CD14-positive monocyte (primary cell): Measurements from ENCODE around the gene SMIM43. TPM values are rescaled to one million over a fixed set of nuclear protein-coding genes. Genes with fewer than 3 reads are reported as not detected.

Source experiments
- DNase-seq, 3 donors: peaks; one replicate each; pipeline ENCODE4 v3.0.0-alpha.2; 2011 to 2022
- H2AFZ ChIP-seq: 2 replicates; pipeline ENCODE4 v1.6.0; 2012; ENCODE audit warnings: mild to moderate bottlenecking, low read depth, low read length, inconsistent platforms; ENCODE audit not compliant: insufficient read depth, poor library complexity, severe bottlenecking
- H3K27ac ChIP-seq, 2 donors: 1 replicate in 1 of 2; 2 replicates in 1 of 2; pipeline ENCODE4 v1.5.1; 2012 to 2013; ENCODE audit warnings: low read length in 2 of 2, control low read depth in 1 of 2, inconsistent platforms in 1 of 2, low read depth in 1 of 2, mild to moderate bottlenecking in 1 of 2
- H3K27me3 ChIP-seq, 2 donors: one replicate each; pipeline versions ENCODE4 v1.6.0 to v1.6.1; 2011 to 2013; ENCODE audit warnings: low read length in 2 of 2; ENCODE audit not compliant: control insufficient read depth in 2 of 2, insufficient read depth in 2 of 2
- H3K36me3 ChIP-seq, 2 donors: replicated peaks in 1 of 2; 1 replicate in 1 of 2; 2 replicates in 1 of 2; pipeline versions ENCODE4 v1.5.1 to v1.6.1; 2012 to 2013; ENCODE audit warnings: low read length in 2 of 2, control low read depth in 1 of 2, inconsistent platforms in 1 of 2, mild to moderate bottlenecking in 1 of 2; ENCODE audit not compliant: insufficient read depth in 2 of 2, control insufficient read depth in 1 of 2
- H3K4me1 ChIP-seq, 2 donors: 1 replicate in 1 of 2; 2 replicates in 1 of 2; pipeline versions ENCODE4 v1.5.1 to v1.6.1; 2012 to 2013; ENCODE audit warnings: low read length in 2 of 2, control low read depth in 1 of 2, inconsistent platforms in 1 of 2, mild to moderate bottlenecking in 1 of 2, moderate library complexity in 1 of 2; ENCODE audit not compliant: insufficient read depth in 2 of 2, control insufficient read depth in 1 of 2
- H3K4me2 ChIP-seq: replicated peaks from 2 replicates; pipeline ENCODE3; 2012; ENCODE audit warnings: low read length, moderate library complexity, mild to moderate bottlenecking; ENCODE audit not compliant: poor library complexity, severe bottlenecking; ENCODE audit errors: extremely low read depth
- H3K4me3 ChIP-seq, 3 experiments: fragments of 200-600 bp in 1 of 3; sonication (generic) in 1 of 3; replicated peaks in 1 of 3; 1 replicate in 2 of 3; 2 replicates in 1 of 3; pipeline ENCODE4 v1.5.1; 2011 to 2013; ENCODE audit warnings: low read length in 3 of 3, mild to moderate bottlenecking in 3 of 3, control low read depth in 2 of 3, low read depth in 2 of 3, inconsistent platforms in 1 of 3, moderate library complexity in 1 of 3
- H3K79me2 ChIP-seq: 2 replicates; pipeline ENCODE4 v1.6.0; 2012; ENCODE audit warnings: mild to moderate bottlenecking, control low read depth, inconsistent platforms, low read length, moderate library complexity; ENCODE audit not compliant: insufficient read depth
- H3K9ac ChIP-seq: 2 replicates; pipeline ENCODE4 v1.6.0; 2017; ENCODE audit warnings: low read length, mild to moderate bottlenecking; ENCODE audit not compliant: insufficient read depth, poor library complexity, severe bottlenecking
- H3K9me3 ChIP-seq, 2 donors: replicated peaks in 1 of 2; 1 replicate in 1 of 2; 2 replicates in 1 of 2; pipeline versions ENCODE4 v1.5.1 to v1.6.1; 2012 to 2013; ENCODE audit warnings: low read length in 2 of 2, control low read depth in 1 of 2; ENCODE audit not compliant: control insufficient read depth in 1 of 2, insufficient read depth in 1 of 2
- H4K20me1 ChIP-seq: 2 replicates; pipeline ENCODE4 v1.6.0; 2012; ENCODE audit warnings: mild to moderate bottlenecking, low read length, control low read depth, moderate library complexity; ENCODE audit not compliant: insufficient read depth
- H3K27ac Mint-ChIP-seq, 7 donors: one replicate each; pipeline ENCODE4 v1.8.0; 2020; ENCODE audit warnings: mild to moderate bottlenecking in 7 of 7, mixed read lengths in 7 of 7, moderate library complexity in 6 of 7, inconsistent platforms in 2 of 7
- H3K27me3 Mint-ChIP-seq, 3 donors: one replicate each; pipeline ENCODE4 v1.8.0; 2021 to 2022; ENCODE audit warnings: low read depth in 3 of 3, mild to moderate bottlenecking in 3 of 3, mixed read lengths in 3 of 3, moderate library complexity in 3 of 3, inconsistent platforms in 1 of 3
- H3K36me3 Mint-ChIP-seq, 2 donors: one replicate each; pipeline ENCODE4 v1.8.0; 2020; ENCODE audit warnings: mixed read lengths in 2 of 2, inconsistent platforms in 1 of 2, mild to moderate bottlenecking in 1 of 2
- H3K4me1 Mint-ChIP-seq: one replicate; pipeline ENCODE4 v1.8.0; 2020; ENCODE audit warnings: mild to moderate bottlenecking, mixed read lengths
- H3K4me3 Mint-ChIP-seq, 2 donors: one replicate each; pipeline ENCODE4 v1.8.0; 2020; ENCODE audit warnings: mild to moderate bottlenecking in 2 of 2, mixed read lengths in 2 of 2, moderate library complexity in 1 of 2
- H3K9me3 Mint-ChIP-seq, 7 donors: one replicate each; pipeline ENCODE4 v1.8.0; 2020 to 2022; ENCODE audit warnings: mixed read lengths in 7 of 7, mild to moderate bottlenecking in 6 of 7, moderate library complexity in 6 of 7, inconsistent platforms in 2 of 7
- CTCF ChIP-seq: fragments of 200-600 bp; IDR thresholded peaks from one replicate; pipeline ENCODE4 v1.8.0; 2022; ENCODE audit warnings: antibody characterized with exemption, mild to moderate bottlenecking
- WGBS: methylation state at CpG from one replicate; pipeline ENCODE4 v1.1.5; 2013; ENCODE audit warnings: missing lambda C conversion rate; ENCODE audit not compliant: insufficient coverage; 5-methylcytosine and 5-hydroxymethylcytosine counted together
- intact Hi-C, 2 donors: fragments of 100-400 bp; cut with micrococcal nuclease; formaldehyde crosslinking; loops; one replicate each; pipeline versions ENCODE4 v1.15.0 to v1.15.1; 2023
- polyA plus RNA-seq, 3 donors: library from polyadenylated mRNA; depleted of rRNA in 1 of 3; unstranded in 2 of 3; stranded (reverse) in 1 of 3; fragments of 300-500 nt in 2 of 3; fragments of >200 nt in 1 of 3; fragmentation: Illumina TruSeq in 2 of 3; gene quantifications; 1 replicate in 2 of 3; 2 replicates in 1 of 3; pipeline ENCODE4 v1.2.3, GENCODE V29; 2012 to 2021

Gene SMIM43
- polyA plus RNA-seq, 3 donors = not detected

- no peak overlapping the region for H3K27ac ChIP-seq
- no peak for DNase-seq
- TF ChIP-seq CTCF = no peak
- H3K4me3 ChIP-seq = no peak overlapping the region
- Mint-ChIP-seq H3K27me3 (peaks cover 4 to 7% (median 4%) of the 10 kb centered on the region in 3 donors), H3K4me3 (no peak overlapping the region), H3K27ac (no peak overlapping the region), H3K4me1 (no peaks in the 10 kb centered on the region), H3K9me3 (peaks cover 0 to 9% (median 3%) of the 10 kb centered on the region in 7 donors), H3K36me3 (no peaks in the 10 kb centered on the region)
- H4K20me1 ChIP-seq = no peaks in the 10 kb centered on the region
- H3K4me2 ChIP-seq = no peak overlapping the region
- H3K9ac ChIP-seq = no peak overlapping the region
- H3K9me3 ChIP-seq = no peaks in the 10 kb centered on the region
- 67% methylated on average over 1 of the region's 4 CpGs for WGBS
- no peaks in the 10 kb centered on the region for H3K4me1 ChIP-seq
- intact Hi-C loops = no loop called here
- no peaks in the 10 kb centered on the region for H3K79me2 ChIP-seq
- peaks cover 0 to 3% of the 10 kb centered on the region in 2 donors for H3K27me3 ChIP-seq
- no peaks in the 10 kb centered on the region for H3K36me3 ChIP-seq
- no peak overlapping the region for H2AFZ ChIP-seq
Measured at GRCh38 chr4:121749225-121749624, 15.7 kb downstream of the SMIM43 start.

DNA sequence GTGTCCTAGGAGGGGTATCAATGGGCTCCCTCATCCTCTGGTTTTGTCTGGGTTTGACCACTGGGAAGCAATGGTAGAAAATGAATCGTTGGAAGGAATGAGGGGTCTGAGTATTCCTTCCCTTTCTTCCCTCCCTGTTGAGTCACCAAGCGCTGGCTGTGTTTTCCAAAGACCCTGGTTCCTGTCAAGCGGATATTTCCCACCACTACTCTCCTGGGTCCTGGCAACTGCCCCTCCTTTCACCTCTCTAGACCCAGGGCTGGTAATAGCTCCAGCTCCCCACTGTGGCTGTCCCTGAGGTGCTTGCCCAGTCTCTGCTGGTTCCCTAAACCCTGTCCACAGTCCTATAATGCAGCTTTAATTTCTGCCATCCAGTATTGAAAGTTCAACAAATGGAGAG lies 22.2 kb downstream of the SMIM43 start:
- Histone ChIP-seq H3K27ac (no peak overlapping the region), H3K9ac (no peak overlapping the region), H3K9me3 (no peaks in the 10 kb centered on the region), H3K36me3 (no peaks in the 10 kb centered on the region), H4K20me1 (no peaks in the 10 kb centered on the region), H3K4me1 (no peaks in the 10 kb centered on the region), H3K4me2 (no peak overlapping the region), H3K4me3 (no peak overlapping the region), H3K79me2 (no peaks in the 10 kb centered on the region), H3K27me3 (peaks cover 0 to 3% of the 10 kb centered on the region in 2 donors), H2AFZ (no peak overlapping the region)
- intact Hi-C loops = no loop called here
- Mint-ChIP-seq H3K27ac (no peak overlapping the region), H3K27me3 (peaks cover 0 to 11% (median 5%) of the 10 kb centered on the region in 3 donors), H3K36me3 (no peaks in the 10 kb centered on the region), H3K9me3 (peaks cover 0 to 6% (median 3%) of the 10 kb centered on the region in 7 donors), H3K4me3 (no peak overlapping the region), H3K4me1 (no peaks in the 10 kb centered on the region)
- DNase-seq = no peak
- WGBS = 62% methylated on average over 2 of the region's 3 CpGs
- TF ChIP-seq CTCF = no peak
